ENCODE results near the gene EREG. TPM values are rescaled to one million over a fixed set of nuclear protein-coding genes. Genes with fewer than 3 reads are reported as not detected.
A peak's percentile ranks its signal among the peaks of the same experiment; 100 is the strongest.

The EREG gene
- polyA plus RNA-seq, 1 of the 3 experiments (the other 2 are of a cell fraction) = not detected

GRCh38 chr4:74365761-74366160 is 816 bp downstream of the EREG start:
- Histone ChIP-seq H3F3A (replicated peaks; ENCODE audit: insufficient read depth) (no peaks in the 10 kb centered on the region), H3K27ac (ENCODE audit: low read depth in 2 of 2, low read length in 1 of 2) (no peak overlapping the region), H2AFZ (ENCODE audit: low read depth) (no peak overlapping the region), H3K4me2 (no peak overlapping the region), H3K4me3 (ENCODE audit: low read depth in 2 of 2, low read length in 1 of 2) (no peak overlapping the region), H4K20me1 (ENCODE audit: insufficient read depth) (no peaks in the 10 kb centered on the region), H3K27me3 (ENCODE audit: insufficient read depth) (peaks cover 30% of the 10 kb centered on the region), H3K79me2 (ENCODE audit: insufficient read depth) (no peaks in the 10 kb centered on the region), H3K9me2 (no peaks in the 10 kb centered on the region), H3K36me3 (replicated peaks in 1 of 2; ENCODE audit: control insufficient read depth in 1 of 2, insufficient read depth in 2 of 2, low read length in 1 of 2) (no peaks in the 10 kb centered on the region), H3K9ac (no peak overlapping the region), H3K4me1 (ENCODE audit: control insufficient read depth in 1 of 2, insufficient read depth in 2 of 2, low read depth in 1 of 2, low read length in 1 of 2) (no peaks in the 10 kb centered on the region; a peak in 1 of 4 replicates), H3K9me3 (no peaks in the 10 kb centered on the region)
- CTCF ChIA-PET = no interaction called here
- peak; percentile 5 for DNase-seq
- 4% methylated on average over 11 of the region's 11 CpGs for WGBS (ENCODE audit: low lambda C conversion rate)
- POLR2A ChIA-PET = no interaction called here
- TF ChIP-seq POLR2AphosphoS5 (IDR thresholded peaks at IDR 0.05; ENCODE audit: low read depth, low read length) (no peak), FOXM1 (IDR thresholded peaks at IDR 0.05; ENCODE audit: low read depth) (no peak), GABPA (IDR thresholded peaks at IDR 0.05; ENCODE audit: low read depth) (no peak), NRF1 (IDR thresholded peaks at IDR 0.05; ENCODE audit: low read depth, low read length) (no peak), RAD21 (IDR thresholded peaks at IDR 0.05; ENCODE audit: low read length) (no peak), TCF12 (IDR thresholded peaks at IDR 0.05) (no peak), ELF1 (IDR thresholded peaks at IDR 0.05) (no peak), JUND (IDR thresholded peaks at IDR 0.05) (no peak), TEAD4 (IDR thresholded peaks at IDR 0.05; ENCODE audit: borderline replicate concordance, insufficient read depth) (no peak)
- TF ChIP-seq, protein P1, sequence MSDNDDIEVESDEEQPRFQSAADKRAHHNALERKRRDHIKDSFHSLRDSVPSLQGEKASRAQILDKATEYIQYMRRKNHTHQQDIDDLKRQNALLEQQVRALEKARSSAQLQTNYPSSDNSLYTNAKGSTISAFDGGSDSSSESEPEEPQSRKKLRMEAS (IDR thresholded peaks at IDR 0.05; ENCODE audit: low read depth) = no peak

DNA sequence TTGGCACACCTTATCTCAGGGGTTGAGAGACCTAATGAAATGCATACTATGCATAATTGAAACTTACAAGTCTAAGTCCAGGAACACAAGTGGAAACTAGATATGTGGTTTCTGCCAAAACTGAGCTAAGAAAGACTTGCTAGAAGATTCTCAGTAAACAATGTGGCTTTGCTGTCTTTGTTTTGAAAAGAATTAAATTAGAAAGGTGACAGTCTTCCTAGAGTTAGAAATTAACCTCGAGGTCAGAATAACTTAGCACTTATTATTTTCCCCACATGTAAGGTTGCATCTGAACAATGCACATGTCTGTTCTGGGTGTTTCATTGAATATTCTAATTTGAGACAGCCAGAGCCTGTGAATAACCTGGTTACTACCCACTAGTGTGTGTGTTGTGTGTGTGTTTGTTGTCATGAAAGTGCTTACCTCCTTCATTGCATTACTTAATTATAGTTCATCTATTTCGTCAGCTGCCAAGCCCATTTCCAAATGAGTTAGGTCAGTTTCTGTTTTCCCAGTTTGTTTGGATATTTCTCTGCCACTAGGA is 1.5 kb downstream of the EREG start:
- Histone ChIP-seq H3K27ac (ENCODE audit: low read depth in 2 of 2, low read length in 1 of 2) (no peak overlapping the region), H3K9me2 (no peaks in the 10 kb centered on the region), H3K36me3 (replicated peaks in 1 of 2; ENCODE audit: control insufficient read depth in 1 of 2, insufficient read depth in 2 of 2, low read length in 1 of 2) (no peaks in the 10 kb centered on the region), H3K9me3 (no peaks in the 10 kb centered on the region), H3K79me2 (ENCODE audit: insufficient read depth) (no peaks in the 10 kb centered on the region), H3F3A (replicated peaks; ENCODE audit: insufficient read depth) (no peaks in the 10 kb centered on the region), H3K27me3 (ENCODE audit: insufficient read depth) (peaks cover 30% of the 10 kb centered on the region), H2AFZ (ENCODE audit: low read depth) (no peak overlapping the region), H3K4me3 (ENCODE audit: low read depth in 2 of 2, low read length in 1 of 2) (no peak overlapping the region), H4K20me1 (ENCODE audit: insufficient read depth) (no peaks in the 10 kb centered on the region), H3K4me1 (ENCODE audit: control insufficient read depth in 1 of 2, insufficient read depth in 2 of 2, low read depth in 1 of 2, low read length in 1 of 2) (no peaks in the 10 kb centered on the region; a peak in 1 of 4 replicates), H3K4me2 (no peak overlapping the region), H3K9ac (no peak overlapping the region)
- ChIA-PET POLR2A (no interaction called here), CTCF (no interaction called here)
- DNase-seq = no peak
- TF ChIP-seq REST (IDR thresholded peaks at IDR 0.05; ENCODE audit: low read depth, low read length) (no peak), FOXM1 (IDR thresholded peaks at IDR 0.05; ENCODE audit: low read depth) (no peak), NFIC (IDR thresholded peaks at IDR 0.05; ENCODE audit: borderline replicate concordance) (no peak), RXRA (IDR thresholded peaks at IDR 0.05; ENCODE audit: borderline replicate concordance, low read depth) (no peak), EZH2phosphoT487 (IDR thresholded peaks at IDR 0.05; ENCODE audit: borderline replicate concordance, low read depth) (no peak), FOXJ3 (CRISPR knock-in tag; IDR thresholded peaks at IDR 0.05) (no peak), RAD21 (IDR thresholded peaks at IDR 0.05; ENCODE audit: low read length) (no peak)
- TF ChIP-seq, protein P2, sequence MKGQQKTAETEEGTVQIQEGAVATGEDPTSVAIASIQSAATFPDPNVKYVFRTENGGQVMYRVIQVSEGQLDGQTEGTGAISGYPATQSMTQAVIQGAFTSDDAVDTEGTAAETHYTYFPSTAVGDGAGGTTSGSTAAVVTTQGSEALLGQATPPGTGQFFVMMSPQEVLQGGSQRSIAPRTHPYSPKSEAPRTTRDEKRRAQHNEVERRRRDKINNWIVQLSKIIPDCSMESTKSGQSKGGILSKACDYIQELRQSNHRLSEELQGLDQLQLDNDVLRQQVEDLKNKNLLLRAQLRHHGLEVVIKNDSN (IDR thresholded peaks at IDR 0.05; ENCODE audit: borderline replicate concordance, low read depth) = no peak
- TF ChIP-seq, protein P3, sequence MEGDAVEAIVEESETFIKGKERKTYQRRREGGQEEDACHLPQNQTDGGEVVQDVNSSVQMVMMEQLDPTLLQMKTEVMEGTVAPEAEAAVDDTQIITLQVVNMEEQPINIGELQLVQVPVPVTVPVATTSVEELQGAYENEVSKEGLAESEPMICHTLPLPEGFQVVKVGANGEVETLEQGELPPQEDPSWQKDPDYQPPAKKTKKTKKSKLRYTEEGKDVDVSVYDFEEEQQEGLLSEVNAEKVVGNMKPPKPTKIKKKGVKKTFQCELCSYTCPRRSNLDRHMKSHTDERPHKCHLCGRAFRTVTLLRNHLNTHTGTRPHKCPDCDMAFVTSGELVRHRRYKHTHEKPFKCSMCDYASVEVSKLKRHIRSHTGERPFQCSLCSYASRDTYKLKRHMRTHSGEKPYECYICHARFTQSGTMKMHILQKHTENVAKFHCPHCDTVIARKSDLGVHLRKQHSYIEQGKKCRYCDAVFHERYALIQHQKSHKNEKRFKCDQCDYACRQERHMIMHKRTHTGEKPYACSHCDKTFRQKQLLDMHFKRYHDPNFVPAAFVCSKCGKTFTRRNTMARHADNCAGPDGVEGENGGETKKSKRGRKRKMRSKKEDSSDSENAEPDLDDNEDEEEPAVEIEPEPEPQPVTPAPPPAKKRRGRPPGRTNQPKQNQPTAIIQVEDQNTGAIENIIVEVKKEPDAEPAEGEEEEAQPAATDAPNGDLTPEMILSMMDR (IDR thresholded peaks at IDR 0.05) = no peak
- WGBS (ENCODE audit: low lambda C conversion rate) = 3% methylated on average over 2 of the region's 2 CpGs
